HG02623 (cell line): ENCODE results near the gene RXRA.

Source experiments
- ATAC-seq: cut with Tn5 transposase; IDR thresholded peaks from one replicate; pipeline ENCODE4 v1.9.1; 2021; ENCODE audit warnings: moderate library complexity; ENCODE audit not compliant: unreplicated experiment

RXRA gene

DNA sequence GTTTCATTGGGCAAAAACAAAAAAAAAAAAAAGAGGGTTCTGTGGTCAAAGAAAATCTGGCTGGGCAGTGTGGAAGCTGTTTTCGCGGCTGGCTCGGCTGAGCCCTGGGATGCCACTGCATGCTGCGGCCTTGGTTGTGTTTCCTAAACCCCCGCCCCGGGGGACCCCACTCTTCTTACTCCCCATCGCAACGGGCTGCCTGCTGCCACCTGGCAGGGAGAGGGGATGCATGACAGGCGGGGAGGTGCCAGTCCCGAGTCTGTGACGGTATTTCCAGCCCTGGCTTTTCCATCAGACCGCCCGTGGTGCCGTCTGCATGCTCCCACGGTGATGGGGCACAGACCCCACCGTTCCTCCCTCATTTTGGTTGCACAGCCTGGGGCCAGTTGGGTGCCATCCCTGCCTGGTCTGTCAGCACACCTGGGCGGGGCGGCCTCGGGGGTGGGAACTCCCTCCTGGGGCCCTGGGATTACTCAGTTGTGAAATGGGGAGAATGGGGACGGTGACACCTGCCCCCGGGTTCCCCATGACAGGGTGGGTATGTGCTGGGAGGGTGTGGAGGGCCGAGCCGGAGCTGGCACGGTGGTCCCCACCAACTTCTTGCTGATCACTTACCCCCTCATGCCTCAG, 101.0 kb downstream of the RXRA start:
- no peak for ATAC-seq

DNA sequence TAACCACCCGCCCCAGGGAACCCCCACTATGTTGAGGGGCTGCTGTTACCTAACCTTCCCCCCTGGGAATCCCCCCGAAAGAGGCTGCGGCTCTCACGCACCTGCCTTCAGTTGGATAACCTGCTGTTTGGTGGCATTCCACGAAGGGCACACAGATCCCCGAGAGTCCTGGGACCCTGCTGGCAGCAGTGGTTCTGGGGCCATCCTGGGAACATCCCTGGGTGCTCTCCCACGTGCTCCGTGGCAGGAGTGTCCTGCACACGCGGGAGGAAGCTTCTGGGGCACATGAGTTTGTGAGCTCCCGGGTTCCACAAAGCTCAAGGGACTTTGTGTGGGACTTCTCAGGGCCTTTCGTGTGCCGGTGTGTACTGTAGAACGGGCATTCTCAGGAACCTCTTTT, 102.3 kb downstream of the RXRA start:
- ATAC-seq = no peak

GRCh38 chr9:134429007-134429406, 102.8 kb downstream of the RXRA start:
- no peak for ATAC-seq

- no peak for ATAC-seq
Measured at GRCh38 chr9:134429481-134429880, 103.2 kb downstream of the RXRA start.

- no peak for ATAC-seq
Measured at GRCh38 chr9:134431095-134431494, 104.8 kb downstream of the RXRA start.

- no peak for ATAC-seq
Measured at GRCh38 chr9:134431626-134432025, 105.4 kb downstream of the RXRA start.

DNA sequence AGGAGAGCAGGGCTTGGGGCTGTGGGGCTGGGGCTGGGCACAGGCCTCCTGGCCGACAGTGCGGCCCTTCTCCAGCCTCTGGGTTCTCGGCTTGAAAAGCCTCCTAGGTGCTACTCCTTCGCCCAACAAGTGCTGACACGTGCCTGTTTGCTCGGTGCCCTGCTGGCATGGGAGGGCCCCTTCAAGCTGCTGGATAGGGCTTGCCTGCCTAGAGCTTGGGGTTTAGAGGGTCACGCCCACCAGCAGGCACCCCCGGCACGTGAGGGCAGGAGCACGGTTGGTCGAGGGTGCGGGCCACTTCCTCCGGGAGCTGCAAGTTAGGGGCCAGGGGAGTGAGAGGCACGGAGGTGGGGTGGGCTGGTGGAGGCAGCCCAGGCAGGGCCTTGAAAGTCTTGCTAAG, 106.2 kb downstream of the RXRA start:
- no peak for ATAC-seq

GRCh38 chr9:134433101-134433500, 106.8 kb downstream of the RXRA start:
- ATAC-seq = no peak

DNA sequence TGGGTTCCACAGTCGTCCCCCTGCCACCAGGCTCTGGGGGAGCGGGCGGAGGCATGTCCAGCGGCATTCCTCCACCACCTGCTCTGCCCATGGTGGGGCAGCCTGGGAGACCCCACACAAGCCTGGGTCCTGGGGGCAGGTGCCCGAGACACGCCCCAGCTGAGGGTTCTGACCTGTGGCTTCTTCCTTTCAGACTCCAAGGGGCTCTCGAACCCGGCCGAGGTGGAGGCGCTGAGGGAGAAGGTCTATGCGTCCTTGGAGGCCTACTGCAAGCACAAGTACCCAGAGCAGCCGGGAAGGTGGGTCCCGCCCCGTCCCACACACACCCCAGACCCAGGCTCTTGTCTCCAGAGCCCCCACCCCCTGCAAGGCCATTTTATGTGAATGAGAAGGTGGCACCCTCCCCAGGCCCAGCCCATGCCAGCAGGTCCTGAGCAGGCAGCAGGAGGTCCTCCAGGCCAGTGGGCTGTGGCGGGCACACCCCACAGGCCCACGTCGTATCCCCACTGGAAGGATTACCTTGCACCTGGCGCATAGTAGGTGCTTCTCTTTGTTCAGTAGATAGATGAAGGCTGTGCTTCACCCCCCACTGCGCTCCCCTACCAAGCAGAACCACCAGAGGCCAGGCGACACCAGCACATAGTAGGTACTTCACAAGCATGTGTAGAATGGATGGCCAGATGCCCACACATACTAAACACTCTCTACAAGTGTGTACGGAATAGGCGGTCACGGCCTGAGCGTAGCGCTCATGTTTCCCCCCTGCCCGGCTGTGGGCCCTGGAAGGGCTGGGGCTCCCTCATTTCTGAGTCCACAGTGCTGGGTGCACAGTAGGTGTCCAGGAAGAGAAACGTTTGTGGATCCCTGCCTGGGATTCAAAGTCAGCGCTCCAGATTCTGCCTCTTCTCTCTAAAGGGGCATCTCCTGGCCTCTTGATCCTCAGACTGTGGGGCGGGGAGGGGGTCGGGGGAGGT, 107.9 kb downstream of the RXRA start:
- no peak for ATAC-seq

- no peak for ATAC-seq
Measured at GRCh38 chr9:134434894-134435506, 108.7 kb downstream of the RXRA start.

- ATAC-seq = no peak
Measured at GRCh38 chr9:134435550-134436378, 109.5 kb downstream of the RXRA start.

DNA sequence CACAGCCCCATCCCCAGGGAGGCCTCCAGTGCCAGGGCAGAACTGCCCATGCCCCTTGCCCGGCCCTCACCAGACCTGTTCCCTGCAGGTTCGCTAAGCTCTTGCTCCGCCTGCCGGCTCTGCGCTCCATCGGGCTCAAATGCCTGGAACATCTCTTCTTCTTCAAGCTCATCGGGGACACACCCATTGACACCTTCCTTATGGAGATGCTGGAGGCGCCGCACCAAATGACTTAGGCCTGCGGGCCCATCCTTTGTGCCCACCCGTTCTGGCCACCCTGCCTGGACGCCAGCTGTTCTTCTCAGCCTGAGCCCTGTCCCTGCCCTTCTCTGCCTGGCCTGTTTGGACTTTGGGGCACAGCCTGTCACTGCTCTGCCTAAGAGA, 110.1 kb downstream of the RXRA start:
- no peak for ATAC-seq

DNA sequence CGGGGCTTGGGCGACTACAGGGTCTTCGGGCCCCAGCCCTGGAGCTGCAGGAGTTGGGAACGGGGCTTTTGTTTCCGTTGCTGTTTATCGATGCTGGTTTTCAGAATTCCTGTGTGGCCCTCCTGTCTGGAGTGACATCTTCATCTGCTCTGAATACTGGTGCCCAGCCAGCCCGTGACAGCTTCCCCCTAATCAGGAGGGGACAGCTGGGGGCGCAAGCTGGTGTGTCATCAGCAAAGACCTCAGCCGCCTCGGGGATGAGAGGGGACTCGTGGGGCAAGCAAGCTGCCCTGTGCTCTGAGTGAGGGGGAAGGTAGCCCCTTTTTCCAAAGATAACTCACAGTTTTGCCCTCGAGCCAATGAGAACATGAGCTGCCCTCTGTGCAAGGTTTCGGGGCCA, 110.7 kb downstream of the RXRA start:
- ATAC-seq = no peak

DNA sequence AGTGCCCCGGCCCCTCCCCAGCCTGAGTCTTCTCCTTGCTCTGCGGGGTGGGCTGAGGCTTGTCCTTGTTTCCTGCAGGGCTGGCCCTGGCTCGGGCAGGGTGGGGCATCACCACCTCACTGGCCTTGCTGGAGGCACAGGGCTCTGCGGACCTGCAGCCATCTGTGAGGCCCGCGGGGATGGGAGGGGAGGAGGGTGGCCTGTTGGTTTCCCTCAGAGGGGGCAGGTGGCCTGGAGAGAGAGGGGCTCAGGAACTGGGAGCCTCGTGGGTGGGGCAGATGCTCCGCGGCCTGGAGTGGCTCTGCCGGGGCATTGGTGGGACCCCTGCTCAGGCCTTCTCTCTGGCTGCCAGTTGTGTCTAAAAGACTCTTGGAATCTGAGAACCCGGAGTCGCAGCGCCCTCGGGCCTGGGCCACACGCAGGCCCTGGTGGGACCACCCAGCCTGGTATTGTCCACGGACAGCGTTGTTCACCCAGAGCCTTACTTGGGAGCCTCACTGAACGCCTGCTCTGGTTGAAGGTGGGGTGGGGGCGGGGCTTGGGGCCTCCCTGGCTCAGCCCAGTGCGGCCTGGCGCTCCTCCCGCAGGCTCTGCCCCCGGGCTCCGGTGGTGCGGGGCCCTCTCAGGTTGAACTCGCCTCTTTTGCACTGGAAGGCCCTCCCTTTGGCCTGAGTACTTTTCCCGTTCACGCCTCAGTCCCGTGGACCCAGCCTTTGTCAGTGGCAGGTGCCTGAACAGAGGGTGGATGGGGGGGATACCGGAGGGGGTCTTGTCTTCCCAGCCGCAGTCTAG, 111.3 kb downstream of the RXRA start:
- no peak for ATAC-seq

DNA sequence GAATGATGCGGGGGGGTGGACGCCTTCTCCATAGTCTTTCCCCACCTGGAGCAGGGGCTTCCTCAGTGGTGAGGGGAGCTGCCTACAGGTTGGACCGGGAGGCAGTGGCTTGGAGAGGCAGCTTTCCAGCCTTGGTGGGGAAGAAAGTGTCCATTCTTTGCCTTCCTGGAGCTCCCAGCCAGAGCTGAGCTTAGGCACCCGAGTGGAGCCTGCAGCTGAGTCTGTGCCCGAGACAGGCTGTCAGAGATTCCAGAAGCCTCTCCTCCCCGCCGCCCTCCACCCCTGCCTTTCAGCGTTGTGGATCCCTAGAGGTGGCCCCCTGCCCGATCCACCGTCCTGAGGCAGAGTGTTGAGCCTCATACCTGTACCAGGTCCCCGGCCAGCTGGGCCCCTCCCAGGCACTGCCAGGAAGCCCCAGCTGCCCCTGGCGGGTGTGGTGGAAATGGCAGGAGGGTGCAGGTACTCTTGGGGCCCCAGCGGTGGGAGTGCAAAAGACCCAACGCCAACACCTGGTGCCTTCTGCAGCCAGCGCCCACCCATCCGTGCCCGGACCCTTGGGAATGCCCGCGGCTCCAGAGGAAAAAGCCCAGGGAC, 112.0 kb downstream of the RXRA start:
- no peak for ATAC-seq

- no peak for ATAC-seq
Measured at GRCh38 chr9:134439368-134439784, 113.1 kb downstream of the RXRA start.

DNA sequence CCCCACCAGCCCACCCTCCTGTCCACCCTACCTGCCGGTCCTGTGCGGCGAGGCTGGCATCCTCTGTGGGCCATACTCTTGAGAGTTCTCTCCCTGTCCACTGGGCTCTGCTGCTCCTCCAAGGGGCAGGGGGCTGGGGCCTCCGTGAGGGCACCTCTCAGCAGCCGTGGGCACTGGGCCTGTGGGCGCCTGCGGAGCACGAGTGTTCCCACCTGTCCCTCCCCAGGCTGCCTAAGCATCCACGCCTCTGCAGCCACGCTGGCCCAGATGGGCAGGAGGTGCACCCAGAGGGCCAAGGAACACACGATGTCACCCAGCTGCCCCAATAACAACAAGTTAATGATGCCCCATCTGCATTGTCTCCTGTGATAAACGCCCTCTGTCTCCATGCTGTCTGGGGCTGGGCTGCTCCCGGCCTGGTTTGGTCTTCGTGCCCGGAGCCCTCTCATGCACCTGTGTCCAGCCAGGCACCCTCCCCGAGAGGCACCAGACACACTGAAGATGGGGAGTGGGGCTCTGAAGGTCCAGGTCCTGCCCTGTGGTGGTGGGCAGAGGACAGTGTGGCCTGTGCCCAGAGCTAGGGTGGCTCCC, 114.5 kb downstream of the RXRA start:
- ATAC-seq = no peak

GRCh38 chr9:134441227-134442084, 115.2 kb downstream of the RXRA start:
- no peak for ATAC-seq

DNA sequence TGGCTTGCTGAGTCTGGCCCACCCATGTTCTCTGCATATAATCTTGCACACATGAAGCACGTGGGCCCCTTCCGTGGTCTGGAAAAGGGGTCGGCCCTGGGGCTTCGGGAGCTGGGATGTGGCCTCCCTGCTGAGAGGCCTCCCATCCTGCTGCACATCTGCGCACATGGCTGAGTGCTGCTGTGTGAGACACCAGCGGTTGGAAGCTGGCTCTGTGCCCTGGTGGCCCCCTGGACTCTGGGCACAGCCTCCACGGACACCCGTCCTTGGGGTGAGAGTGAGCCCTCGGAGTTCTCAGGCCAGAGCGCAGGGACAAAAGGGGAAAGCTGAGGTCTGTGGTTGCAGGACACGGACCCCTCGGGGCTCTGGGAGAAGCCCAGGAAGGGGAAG, 115.8 kb downstream of the RXRA start:
- ATAC-seq = no peak
